Cardiac fibroblast (primary cell): ENCODE measurements around the gene RNF115.
"Not testable (repeated sequence)": the region's sequence is repeated elsewhere in the genome, so short reads cannot be mapped to it uniquely, and the experiment has no call there.

Experiments used
- DNase-seq, 2 donors: peaks; one replicate each; pipeline versions ENCODE4 v3.0.0 to v3.0.0-alpha.2; 2010; ENCODE audit warnings: low read depth in 2 of 2
- H3K4me3 ChIP-seq, 2 donors: replicated peaks in 1 of 2; 1 replicate in 1 of 2; 2 replicates in 1 of 2; pipeline ENCODE4 v1.5.1; 2011; ENCODE audit warnings: low read depth in 2 of 2, low read length in 2 of 2, mild to moderate bottlenecking in 2 of 2, moderate library complexity in 1 of 2
- CTCF ChIP-seq: IDR thresholded peaks from one replicate; pipeline ENCODE4 v1.5.1; 2011; ENCODE audit warnings: low read depth, mild to moderate bottlenecking, low read length, inconsistent platforms

Gene RNF115

DNA sequence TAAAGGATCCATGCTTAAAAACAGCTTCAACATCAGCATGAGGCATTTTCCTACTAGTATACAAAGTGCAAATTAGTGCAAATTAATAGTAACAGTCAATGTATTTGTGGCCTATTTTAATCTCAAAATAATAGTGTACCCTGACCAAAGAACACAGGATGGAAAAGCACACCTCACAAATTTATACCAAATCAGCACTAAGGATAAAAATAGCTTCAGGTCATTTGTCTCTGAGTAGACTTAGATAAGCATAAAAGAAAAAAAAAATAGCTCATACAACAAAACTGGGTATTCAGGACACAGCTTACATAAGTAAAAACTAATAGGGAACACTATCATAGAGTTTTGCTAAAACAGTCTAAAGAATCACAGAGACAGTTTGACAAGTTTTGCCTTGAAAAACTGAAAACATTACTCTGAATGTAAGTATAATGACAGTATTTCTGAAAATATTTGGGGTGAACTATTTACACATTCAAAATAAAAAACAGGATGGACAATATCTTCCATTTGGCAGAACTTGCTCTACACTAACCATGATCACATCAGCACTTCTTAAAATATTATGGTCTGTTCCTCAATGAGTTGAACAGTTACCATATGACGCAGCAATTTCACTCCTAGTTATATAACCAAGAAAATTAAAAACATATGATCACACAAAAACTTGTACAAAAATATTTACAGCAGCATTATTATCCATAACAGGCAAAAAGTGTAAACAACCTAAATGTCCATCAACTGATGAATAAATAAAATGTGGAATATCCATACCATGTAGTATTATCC lies 46.3 kb downstream of the RNF115 start:
- no peak for DNase-seq
- TF ChIP-seq CTCF, result no peak
- no peak overlapping the region for H3K4me3 ChIP-seq

GRCh38 chr1:145773423-145773822 lies 50.5 kb downstream of the RNF115 start:
- no peak overlapping the region for H3K4me3 ChIP-seq
- no peak for TF ChIP-seq CTCF
- no peak for DNase-seq

- no peak for DNase-seq
- TF ChIP-seq CTCF, result no peak
- H3K4me3 ChIP-seq, result no peak overlapping the region
Measured at GRCh38 chr1:145771056-145771455, 52.8 kb downstream of the RNF115 start.

DNA sequence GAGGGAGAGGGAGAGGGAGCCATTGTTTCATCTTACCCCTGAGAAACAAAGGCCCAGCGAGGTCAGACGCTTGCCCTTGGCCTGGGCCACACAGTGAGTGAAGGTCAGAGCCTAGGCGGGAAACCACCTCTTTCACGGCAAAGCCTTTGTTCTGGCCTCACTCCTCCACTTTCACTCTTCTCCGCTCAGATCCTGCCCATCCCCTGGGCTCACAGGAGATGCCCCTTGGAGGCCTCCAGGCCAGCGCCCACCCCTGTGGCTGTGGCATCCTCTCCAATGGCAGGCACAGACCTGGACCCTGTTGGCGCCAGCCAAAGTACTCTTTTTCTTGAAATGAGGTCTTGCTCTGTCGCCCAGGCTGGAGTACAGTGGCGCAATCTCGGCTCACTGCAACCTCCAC lies 55.9 kb downstream of the RNF115 start:
- not testable (repeated sequence) for DNase-seq, H3K4me3 ChIP-seq

- not testable (repeated sequence) for DNase-seq, H3K4me3 ChIP-seq
Measured at GRCh38 chr1:145766926-145767325, 57.0 kb downstream of the RNF115 start.

GRCh38 chr1:145765585-145766360 lies 58.1 kb downstream of the RNF115 start:
- H3K4me3 ChIP-seq, DNase-seq: not testable (repeated sequence)

GRCh38 chr1:145765127-145765526 lies 58.8 kb downstream of the RNF115 start:
- not testable (repeated sequence) for H3K4me3 ChIP-seq

GRCh38 chr1:145764231-145764940 lies 59.5 kb downstream of the RNF115 start:
- not testable (repeated sequence) for DNase-seq, H3K4me3 ChIP-seq

More at GRCh38 chr1:145765127-145765526, 58.8 kb downstream of the RNF115 start:
- not testable (repeated sequence) for DNase-seq

GRCh38 chr1:145762001-145762400 lies 61.9 kb downstream of the RNF115 start:
- not testable (repeated sequence) for H3K4me3 ChIP-seq, DNase-seq

DNA sequence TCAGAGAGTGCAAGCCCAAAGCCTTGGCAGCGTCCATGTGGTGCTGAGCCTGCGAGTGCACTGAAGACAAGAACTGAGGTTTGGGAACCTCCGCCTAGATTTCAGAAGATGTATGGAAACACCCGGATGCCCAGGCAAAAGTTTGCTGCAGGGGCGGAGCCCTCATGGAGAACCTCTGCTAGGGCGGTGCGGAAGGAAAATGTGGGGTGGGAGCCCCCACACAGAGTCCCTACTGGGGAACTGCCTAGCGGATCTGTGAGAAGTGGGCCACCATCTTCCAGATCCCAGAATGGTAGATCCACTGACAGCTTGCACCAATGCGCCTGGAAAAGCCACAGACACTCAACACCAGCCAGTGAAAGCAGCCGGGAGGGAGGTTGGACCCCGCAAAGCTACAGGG lies 62.4 kb downstream of the RNF115 start:
- DNase-seq, H3K4me3 ChIP-seq: not testable (repeated sequence)

GRCh38 chr1:145760395-145760949 lies 63.4 kb downstream of the RNF115 start:
- not testable (repeated sequence) for DNase-seq, H3K4me3 ChIP-seq
